ENCODE results near the gene SMYD3.

GRCh38 chr1:245768596-245768995 is 738.5 kb downstream of the SMYD3 start:
- TF ChIP-seq CTCF (IDR thresholded peaks at IDR 0.05 in 8 of 11, conservative IDR thresholded peaks at IDR 0.05 in 3 of 11) (no peak), POLR2A (IDR thresholded peaks at IDR 0.05) (no peak), POLR2AphosphoS5 (IDR thresholded peaks at IDR 0.05) (no peak)

Data from spleen (tissue), 7 donors.